ENCODE results near the gene HIPK2. TPM values are rescaled to one million over a fixed set of nuclear protein-coding genes. Genes with fewer than 3 reads are reported as not detected.

Gene HIPK2
- 7.1 and 7.3 TPM in 2 replicates for total RNA-seq

GRCh38 chr7:139777948-139778841 lies at the start of gene HIPK2:
Gene HIPK2, minus strand, starts transcription at chr7:139777998. Its CDS starts 375 bp downstream, at chr7:139777623.
- H3K4me3 ChIP-seq (ENCODE audit: low read depth, low read length): peak within 1 kb of the TSS; percentile 89
- TF ChIP-seq CTCF (IDR thresholded peaks at IDR 0.05; ENCODE audit: insufficient read depth, low read depth, low read length): no peak
- DNase-seq (ENCODE audit: low read depth): peak; percentile 75

DNA sequence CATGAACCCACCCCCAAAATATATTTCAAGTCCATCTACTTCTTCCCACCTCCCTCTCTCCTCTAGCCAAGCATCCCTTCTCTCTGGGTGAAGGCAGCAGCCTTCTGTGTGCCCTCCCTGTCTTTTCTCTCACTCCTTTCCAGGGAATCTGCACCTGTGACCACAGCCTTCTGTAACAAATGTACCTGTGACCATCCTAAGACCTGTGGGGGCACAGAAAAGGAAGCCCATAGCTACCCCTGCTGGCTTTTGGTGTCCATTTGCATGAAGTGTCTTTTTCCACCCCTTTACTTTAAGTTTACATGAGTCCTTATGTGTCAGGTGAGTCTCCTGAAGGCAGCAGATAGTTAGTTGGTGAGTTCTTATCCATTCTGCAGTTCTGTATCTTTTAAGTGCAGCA lies 49.2 kb upstream of the HIPK2 start:
- H3K4me3 ChIP-seq (ENCODE audit: low read depth, low read length): no peak overlapping the region
- TF ChIP-seq CTCF (IDR thresholded peaks at IDR 0.05; ENCODE audit: insufficient read depth, low read depth, low read length): no peak
- no peak for DNase-seq (ENCODE audit: low read depth)

- TF ChIP-seq CTCF (IDR thresholded peaks at IDR 0.05; ENCODE audit: insufficient read depth, low read depth, low read length): no peak
- H3K4me3 ChIP-seq (ENCODE audit: low read depth, low read length): no peak overlapping the region
- peak; percentile 74 for DNase-seq (ENCODE audit: low read depth)
Observed at GRCh38 chr7:139825666-139826290, 48.0 kb upstream of the HIPK2 start.

DNA sequence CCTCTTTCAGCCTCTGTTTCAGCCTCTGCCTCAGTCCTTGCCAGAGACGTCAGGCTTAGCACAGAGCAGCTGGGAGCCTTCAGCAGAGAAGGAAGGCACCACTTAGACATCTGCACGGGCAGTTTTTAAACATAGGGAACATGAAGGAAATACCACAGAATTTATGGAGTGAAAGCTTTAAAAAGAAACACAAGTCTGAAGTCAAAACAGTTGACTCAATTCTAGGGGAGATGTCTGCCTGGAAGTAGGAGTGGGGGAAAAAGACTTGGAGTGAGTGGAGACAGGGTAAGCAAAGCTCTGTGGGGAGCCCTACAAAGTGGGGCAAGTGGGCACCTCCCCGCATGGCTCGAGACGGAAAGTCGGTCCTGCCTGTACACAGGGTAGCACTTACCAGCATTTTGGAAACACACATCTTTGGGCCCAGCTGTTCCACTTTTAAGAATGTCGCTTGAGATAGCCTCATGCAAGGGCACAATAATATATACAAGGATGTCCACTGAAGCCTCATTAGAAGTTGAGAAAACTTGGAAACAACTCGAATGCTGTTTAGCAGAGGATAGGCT lies 46.2 kb upstream of the HIPK2 start:
- DNase-seq (ENCODE audit: low read depth): peak; percentile 91
- H3K4me3 ChIP-seq (ENCODE audit: low read depth, low read length): no peak overlapping the region
- no peak for TF ChIP-seq CTCF (IDR thresholded peaks at IDR 0.05; ENCODE audit: insufficient read depth, low read depth, low read length)

DNA sequence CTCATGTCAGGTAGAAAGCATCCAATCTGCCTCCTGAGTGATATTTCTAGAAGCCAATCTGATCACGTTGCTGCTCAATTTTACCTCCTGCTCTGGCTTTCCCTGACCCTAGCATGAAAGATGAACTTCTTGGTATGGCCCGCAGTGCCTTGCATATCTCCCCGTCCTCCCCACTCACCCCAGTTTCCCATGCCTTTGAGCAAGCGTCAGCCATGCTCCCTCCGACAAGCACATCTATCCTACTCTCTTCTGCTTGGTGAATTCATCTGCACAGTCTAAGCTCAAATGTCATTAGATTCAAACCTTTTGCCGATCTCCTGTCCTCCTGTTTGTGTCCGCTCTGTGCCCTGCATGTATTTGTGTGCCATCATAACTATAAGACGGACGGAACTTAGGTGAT lies 45.1 kb upstream of the HIPK2 start:
- TF ChIP-seq CTCF (IDR thresholded peaks at IDR 0.05; ENCODE audit: insufficient read depth, low read depth, low read length): no peak
- DNase-seq (ENCODE audit: low read depth): no peak
- no peak overlapping the region for H3K4me3 ChIP-seq (ENCODE audit: low read depth, low read length)

- H3K4me3 ChIP-seq (ENCODE audit: low read depth, low read length): no peak overlapping the region
- TF ChIP-seq CTCF (IDR thresholded peaks at IDR 0.05; ENCODE audit: insufficient read depth, low read depth, low read length): no peak
- DNase-seq (ENCODE audit: low read depth): peak; percentile 18
Observed at GRCh38 chr7:139821349-139822105, 43.7 kb upstream of the HIPK2 start.

Measured in fibroblast of villous mesenchyme (primary cell).